Left ventricle myocardium superior (tissue), 1 donor: ENCODE measurements around the gene PDRG1. TPM values are rescaled to one million over a fixed set of nuclear protein-coding genes. Genes with fewer than 3 reads are reported as not detected.

ENCODE experiments used
- ATAC-seq: fragments of 200-7000 bp; cut with Tn5 transposase; one replicate; pipeline ENCODE4 v1.9.1; 2020; ENCODE audit warnings: mild to moderate bottlenecking, moderate library complexity
- DNase-seq: peaks from one replicate; pipeline ENCODE4 v3.0.0-alpha.2; 2020
- intact Hi-C: fragments of 100-400 bp; cut with micrococcal nuclease; formaldehyde crosslinking; loops from one replicate; pipeline ENCODE4 v1.11.0; 2022
- total RNA-seq: library from RNA; stranded (reverse); fragmentation: NEBNext Ultra II Directional; extraction: Animal tissue kit (Norgen Biotek cat#: 25700); gene quantifications from one replicate; pipeline ENCODE4 v1.2.1, GENCODE V29; 2021
- donor health status: DM: no; HTN: yes; CAD: no; lungs with severe emphysema.

Gene PDRG1
- total RNA-seq, 1 donor from 2014 or later = 9.7 TPM

DNA sequence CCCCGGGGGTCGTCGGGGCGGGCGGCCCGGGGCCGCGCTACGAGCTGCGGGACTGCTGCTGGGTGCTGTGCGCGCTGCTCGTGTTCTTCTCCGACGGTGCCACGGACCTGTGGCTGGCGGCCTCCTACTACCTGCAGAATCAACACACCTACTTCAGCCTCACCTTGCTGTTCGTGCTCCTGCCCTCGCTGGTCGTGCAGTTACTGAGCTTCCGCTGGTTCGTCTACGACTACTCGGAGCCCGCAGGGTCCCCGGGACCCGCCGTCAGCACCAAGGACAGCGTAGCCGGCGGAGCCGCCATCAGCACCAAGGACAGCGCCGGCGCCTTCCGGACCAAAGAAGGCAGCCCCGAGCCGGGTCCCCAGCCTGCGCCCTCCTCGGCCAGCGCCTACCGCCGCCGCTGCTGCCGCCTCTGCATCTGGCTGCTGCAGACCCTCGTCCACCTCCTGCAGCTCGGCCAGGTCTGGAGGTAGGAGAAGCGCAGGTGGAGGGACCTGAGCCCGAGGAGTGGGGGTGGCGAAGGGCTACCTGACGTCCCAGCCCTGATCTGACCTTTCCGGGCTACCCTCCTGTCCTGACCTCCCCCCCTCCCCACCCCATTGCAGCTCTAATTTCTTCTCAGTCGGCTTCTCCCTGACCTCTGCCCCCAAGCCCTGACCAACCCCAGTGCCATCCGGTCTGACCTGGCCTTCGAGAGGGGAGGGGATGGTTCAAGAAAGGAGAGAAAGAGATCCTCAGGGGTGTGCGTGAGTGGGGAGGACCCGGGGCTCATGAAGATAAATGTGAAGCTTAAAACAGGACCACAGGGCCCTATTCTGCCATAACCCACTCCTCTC is 16.7 kb upstream of the PDRG1 start:
- ATAC-seq (peak; percentile 95), DNase-seq (peak; percentile 83)
- intact Hi-C loops = no loop called here

GRCh38 chr20:31967830-31968249 is 16.0 kb upstream of the PDRG1 start, which contains the start of gene XKR7:
TSS of gene XKR7 (plus strand) at chr20:31968151. CDS start at chr20:31968176, 25 bp downstream.
- DNase-seq = no peak
- ATAC-seq = no peak
- intact Hi-C loops = no loop called here

DNA sequence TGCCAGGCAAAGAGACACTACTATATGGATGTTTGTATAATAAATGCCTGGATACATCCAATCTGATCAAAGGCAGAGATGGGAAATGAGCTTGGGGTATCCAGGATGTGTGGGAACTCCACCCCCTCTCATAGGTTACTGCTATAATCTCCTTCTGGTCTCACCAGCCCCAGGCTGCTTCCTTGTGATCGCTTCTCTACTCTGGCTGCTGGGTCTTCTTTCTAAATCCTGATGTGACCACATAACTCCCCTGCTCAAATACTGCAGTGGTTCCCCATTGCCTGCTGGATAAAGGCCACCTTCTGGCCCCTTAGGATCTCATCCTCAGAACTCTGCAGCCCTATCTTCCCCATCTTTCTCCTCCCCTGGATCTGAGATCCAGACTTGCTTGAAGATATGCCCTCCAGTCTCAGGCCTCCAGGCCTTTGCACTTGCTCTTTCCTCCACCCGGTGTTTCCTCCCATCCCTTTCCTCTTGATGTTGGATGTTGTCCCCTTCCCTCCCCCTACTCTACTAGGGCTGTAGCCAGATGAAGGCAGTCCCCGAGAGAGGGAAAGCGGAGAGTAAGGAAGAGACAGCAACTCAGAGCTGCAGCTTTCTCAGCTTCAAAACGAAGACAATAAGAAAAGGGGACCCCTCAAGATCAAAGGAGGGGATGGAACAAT is 15.3 kb upstream of the PDRG1 start:
- DNase-seq (no peak), ATAC-seq (no peak)
- intact Hi-C loops = no loop called here

- DNase-seq (no peak), ATAC-seq (no peak)
- intact Hi-C loops = no loop called here
Measured at GRCh38 chr20:31963889-31964288, 12.0 kb upstream of the PDRG1 start.

GRCh38 chr20:31962761-31963160 is 10.9 kb upstream of the PDRG1 start:
- intact Hi-C loops = no loop called here
- ATAC-seq (no peak), DNase-seq (no peak)

DNA sequence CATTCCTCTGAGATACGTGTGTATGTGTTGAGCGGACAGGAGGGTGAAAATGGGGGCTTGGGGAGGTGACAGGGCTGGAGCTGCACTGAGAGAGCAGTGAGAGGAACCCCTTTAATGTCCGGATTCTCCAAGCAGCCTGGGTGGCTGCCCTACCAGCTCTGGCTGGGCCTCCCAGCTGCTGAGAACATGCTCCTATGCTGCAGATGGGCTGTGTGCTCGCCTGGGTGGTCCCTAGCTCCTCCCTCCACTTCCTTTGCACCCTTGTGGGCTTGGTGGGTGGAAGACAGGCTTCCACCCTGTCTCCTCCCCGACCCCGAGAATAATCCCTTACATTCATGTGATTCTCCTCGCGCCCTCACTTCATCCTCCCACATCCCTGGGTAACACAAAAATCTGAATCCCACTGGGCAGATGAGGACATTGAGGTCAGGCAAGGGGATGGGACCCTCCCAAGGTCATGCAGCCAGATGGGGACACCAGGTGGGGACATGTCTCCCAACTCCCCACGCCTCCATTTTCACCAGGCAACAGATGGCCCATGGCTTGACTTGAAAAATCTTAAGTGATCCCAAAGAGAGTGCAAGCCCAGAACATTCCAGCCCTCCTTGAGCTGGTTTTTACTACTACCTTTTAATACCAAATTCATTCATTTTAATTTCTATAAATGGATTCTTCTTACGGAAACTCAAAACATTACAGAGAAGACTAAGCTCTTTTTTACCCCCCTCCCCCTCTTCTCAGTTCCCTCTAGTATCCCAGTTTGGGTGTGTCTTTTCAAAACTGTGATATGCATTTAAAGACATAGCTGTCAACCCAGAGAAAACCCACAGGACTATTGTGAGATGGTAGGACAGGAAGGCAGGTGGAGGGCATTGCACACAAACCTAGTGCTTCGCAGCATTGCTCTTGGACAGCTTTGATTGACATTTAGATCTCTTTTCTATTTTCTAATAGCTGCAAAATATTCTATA is 5.0 kb upstream of the PDRG1 start:
- intact Hi-C loops = no loop called here
- DNase-seq (no peak), ATAC-seq (no peak)

DNA sequence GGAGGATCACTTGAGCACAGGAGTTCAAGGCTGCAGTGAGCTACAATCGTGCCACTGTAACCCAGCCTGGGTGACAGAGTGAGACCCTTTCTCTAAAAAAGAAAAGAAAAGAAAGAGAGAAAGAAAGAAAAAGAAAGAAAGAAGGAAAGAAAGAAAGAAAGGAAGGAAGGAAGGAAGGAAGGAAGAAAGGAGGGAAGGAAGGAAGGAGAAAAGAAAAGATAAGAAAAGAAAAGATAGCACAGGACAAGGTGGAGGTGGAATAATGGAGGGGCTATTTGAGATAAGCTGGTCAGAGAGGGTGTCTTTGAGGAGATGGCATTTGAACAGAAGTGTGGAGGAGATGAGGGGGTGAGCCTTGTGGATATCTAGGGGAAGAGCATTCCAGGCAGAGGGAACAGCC is 2.7 kb upstream of the PDRG1 start:
- ATAC-seq = no peak
- no peak for DNase-seq
- intact Hi-C loops = loop anchor here (5.0 kb wide), 1 partner anchor 102 kb away; no protein-coding TSS in a partner anchor

DNA sequence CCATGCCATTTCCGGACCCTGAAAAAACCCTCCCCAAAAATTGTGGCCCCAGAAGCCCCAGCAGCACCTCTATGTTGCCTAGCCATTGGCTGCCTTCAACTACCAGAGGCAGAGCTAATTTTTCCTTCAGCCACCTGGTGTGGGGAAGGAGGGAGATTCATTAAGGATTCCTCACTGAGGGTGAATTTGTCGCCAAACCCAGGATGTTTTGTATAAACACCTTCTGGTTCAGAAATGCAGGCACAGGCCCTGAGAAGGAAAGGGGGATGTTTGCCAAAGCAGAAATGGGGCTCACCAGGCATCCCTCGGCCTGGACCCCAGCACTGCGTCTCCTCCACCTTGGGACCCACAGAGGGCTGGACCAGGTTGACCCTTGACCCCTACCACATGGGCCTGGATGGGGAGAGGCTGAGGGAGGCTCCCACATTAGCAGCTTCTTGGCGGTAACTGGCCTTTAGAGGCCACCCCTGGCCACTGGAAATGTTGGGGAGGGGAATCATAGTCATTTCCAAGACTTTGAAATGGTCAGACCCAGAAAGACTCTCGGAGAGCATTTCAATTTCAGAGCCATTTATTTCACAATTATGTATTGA is 1.8 kb upstream of the PDRG1 start:
- intact Hi-C loops = loop anchor here (5.0 kb wide), 1 partner anchor 101 kb away; no protein-coding TSS in a partner anchor
- DNase-seq = no peak
- ATAC-seq = no peak

DNA sequence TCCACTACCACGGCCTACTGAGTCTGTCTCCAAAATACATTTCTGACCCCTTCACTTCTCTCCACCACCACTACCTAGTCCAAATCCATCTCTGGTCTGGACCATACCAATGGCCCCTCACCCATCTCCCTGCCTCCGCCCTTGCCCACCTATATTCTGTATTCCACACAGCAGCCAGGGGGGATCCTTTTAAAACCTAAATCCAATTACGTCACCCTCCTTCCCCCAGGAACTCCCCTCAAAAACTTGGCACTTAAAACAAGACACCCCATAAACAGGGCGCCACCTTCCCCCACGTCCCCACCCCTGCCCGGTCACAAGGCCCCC is 680 bp downstream of the PDRG1 start:
- intact Hi-C loops = loop anchor here (5.0 kb wide), 1 partner anchor 99 kb away; no protein-coding TSS in a partner anchor
- no peak for ATAC-seq
- no peak for DNase-seq

GRCh38 chr20:31949877-31950646 is 1.8 kb downstream of the PDRG1 start:
- ATAC-seq = no peak
- no peak for DNase-seq
- intact Hi-C loops = loop anchor here (5.0 kb wide), 1 partner anchor 98 kb away; no protein-coding TSS in a partner anchor

DNA sequence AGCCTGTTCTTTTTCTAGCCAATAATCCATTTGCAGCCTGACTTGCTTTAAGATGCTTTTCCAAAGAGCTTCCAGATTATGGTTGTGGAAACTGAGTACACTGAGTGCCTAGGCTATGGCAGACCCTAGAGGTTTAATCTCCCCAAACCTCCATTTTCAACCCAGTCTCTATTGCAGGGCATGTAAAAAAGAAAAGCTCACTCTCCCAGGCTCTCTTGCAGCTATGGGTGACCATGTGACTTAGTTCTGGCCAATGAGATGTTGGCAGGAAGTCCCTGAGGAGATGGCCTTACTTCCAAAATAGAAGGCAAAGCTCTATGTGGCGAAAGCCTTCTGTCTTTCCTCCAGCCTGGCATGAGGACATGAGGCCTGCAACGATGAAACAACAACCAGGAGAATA is 3.8 kb downstream of the PDRG1 start:
- DNase-seq (no peak), ATAC-seq (no peak)
- intact Hi-C loops = no loop called here

GRCh38 chr20:31945785-31946184 is 6.1 kb downstream of the PDRG1 start:
- intact Hi-C loops = no loop called here
- ATAC-seq = peak; percentile 28
- no peak for DNase-seq

DNA sequence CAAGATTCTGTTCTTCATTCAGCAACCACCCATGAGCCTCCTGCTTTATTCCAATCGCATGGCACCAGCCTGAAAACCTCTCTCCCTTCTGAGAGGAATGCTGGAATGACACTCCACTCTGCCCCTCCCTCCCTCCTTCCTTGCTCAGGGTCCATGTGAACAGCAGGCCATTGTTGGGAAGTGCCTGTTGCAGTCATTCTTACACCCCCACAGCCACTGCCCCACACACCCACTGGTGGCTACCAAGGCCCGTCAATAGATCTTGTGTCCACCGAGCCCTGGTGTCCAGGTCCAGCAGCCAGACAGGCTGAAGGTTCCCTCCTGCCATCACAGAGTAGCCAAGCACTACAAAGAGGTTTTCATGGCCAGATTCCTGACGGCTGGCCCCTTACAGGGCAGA is 6.5 kb downstream of the PDRG1 start:
- intact Hi-C loops = no loop called here
- ATAC-seq (no peak), DNase-seq (no peak)

DNA sequence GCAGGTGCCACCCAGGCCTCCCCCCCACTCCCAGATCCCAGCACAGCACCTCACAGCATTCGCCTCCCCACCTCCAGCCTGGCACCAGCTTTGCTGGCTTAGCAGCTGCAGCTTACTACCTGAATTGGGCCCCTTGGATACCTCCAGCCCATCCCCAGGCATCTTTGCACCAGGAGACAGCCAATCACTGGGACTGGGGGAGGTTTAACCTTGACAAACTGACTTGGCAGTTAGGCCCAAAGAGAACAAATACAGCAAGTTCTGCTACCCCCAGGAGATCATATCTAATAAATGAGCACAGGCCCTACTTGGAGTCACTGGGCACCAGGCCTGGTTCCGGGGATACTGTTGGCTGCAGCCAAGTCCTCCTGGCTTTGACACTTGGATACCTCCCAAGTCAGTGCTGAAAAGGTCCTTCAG is 8.8 kb downstream of the PDRG1 start:
- DNase-seq (peak; percentile 76), ATAC-seq (peak; percentile 92)
- intact Hi-C loops = no loop called here

GRCh38 chr20:31939661-31940060 is 12.2 kb downstream of the PDRG1 start:
- no peak for DNase-seq
- intact Hi-C loops = no loop called here
- no peak for ATAC-seq

- ATAC-seq (no peak), DNase-seq (no peak)
- intact Hi-C loops = no loop called here
Measured at GRCh38 chr20:31937820-31938219, 14.0 kb downstream of the PDRG1 start.

- no peak for ATAC-seq
- intact Hi-C loops = no loop called here
- DNase-seq = no peak
Measured at GRCh38 chr20:31936420-31936819, 15.4 kb downstream of the PDRG1 start.
